NK-92 (cell line): Measurements from ENCODE around the gene DTX1.

ENCODE experiments used
- DNase-seq: peaks from one replicate; lab custom pipeline; 2025; ENCODE audit not compliant: unreplicated experiment; lab: John Stamatoyannopoulos, UW

DTX1 gene

GRCh38 chr12:113056631-113057488, at the start of gene DTX1:
DTX1 (plus strand) TSS chr12:113056730; CDS start chr12:113058193, 1,463 bp downstream.
- no peak for DNase-seq

DNA sequence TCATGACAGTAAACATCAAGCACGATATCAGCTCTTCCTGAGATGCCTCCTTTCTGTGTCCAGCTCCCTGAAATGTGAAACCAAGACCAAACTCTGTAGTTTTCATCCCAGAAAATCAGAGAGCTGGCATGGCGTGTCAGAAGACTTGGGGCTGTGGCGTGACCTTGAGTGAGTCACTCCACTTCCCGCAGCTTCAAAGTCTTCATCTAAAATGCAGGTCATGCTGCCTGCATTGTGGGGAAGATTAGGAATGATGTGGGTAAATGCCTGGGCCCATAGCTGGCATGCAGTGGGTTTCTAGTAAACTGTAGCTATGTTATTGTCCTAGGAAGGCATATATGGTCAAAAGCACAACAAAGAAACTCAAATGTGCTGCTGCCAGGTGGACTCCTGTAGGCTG, 49.4 kb upstream of the DTX1 start:
- no peak for DNase-seq

DNA sequence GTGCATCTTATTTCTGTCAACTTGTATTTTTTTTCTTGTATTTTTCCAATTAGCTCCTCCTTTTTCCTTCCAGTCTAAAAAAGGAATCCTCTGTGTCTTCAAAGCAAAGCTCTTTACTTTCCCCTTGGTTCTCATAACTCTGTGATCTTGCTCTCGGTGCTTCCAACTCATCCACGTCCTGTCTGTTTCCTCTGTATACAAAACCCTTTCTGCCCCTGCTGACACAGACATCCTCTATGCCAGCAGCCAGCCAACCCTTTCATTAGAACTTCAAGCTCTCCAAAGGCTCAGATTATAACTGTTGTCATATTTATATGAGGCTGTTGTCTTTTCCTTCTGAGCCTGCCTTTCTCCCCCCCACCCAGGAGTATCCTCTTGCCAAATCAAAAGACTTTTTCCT, 45.8 kb upstream of the DTX1 start:
- DNase-seq, result no peak

GRCh38 chr12:113014565-113014964, 42.0 kb upstream of the DTX1 start:
- no peak for DNase-seq

- no peak for DNase-seq
These were observed 39.7 kb upstream of the DTX1 start for GRCh38 chr12:113016796-113017195.

- DNase-seq, result no peak
These were observed 37.5 kb upstream of the DTX1 start for GRCh38 chr12:113019025-113019424.

GRCh38 chr12:113021500-113021899, 35.0 kb upstream of the DTX1 start:
- DNase-seq, result no peak

DNA sequence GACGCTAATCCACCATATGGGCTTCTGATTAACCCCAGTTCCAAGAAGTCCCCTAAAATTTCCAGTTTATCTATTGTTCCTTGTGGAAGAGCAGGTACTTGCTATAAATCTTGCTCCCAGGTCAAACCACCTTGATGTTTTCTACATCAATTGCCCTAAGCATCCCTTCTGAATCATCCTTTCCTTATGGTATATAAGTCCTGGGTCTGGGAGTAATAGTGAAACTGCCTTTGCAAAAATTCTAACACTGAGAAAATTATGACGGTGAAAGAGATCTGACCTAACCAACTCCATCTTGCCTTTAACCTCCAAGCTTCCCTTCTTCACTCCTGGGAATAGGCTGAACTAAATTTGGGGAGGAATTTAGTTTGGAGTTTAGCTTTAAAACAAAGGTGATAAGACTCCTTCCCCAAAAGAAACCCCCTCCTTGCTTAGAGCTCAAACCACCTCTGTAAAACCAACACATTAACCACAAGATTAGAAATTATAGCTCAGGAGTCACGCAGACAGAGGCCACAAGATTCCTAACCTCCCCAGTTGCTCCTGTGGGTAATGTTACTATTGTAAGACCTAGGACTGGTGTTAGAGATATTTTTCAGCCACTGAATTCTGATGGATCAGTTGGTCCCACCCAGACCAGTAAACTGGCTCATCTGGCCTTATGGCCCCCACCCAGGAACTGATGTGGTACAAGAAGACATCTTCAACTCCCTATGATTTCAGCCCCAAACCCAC, 33.8 kb upstream of the DTX1 start:
- DNase-seq, result no peak

DNA sequence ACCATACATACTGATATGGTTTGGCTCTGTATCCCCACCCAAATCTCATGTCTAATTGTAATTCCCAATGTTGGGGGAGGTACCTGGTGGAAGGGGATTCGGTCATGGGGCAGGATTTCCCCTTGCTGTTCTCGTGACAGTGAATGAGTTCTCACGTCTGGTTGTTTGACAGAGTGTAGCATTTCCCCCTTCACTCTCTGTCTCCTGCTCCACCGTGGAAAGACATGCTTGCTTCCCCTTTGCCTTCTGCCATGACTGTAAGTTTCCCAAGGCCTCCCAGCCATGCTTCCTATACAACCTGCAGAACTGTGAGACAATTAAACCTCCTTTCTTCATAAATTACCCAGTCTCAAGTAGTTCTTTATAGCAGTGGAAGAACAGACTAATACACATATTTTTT, 28.8 kb upstream of the DTX1 start:
- DNase-seq, result no peak

DNA sequence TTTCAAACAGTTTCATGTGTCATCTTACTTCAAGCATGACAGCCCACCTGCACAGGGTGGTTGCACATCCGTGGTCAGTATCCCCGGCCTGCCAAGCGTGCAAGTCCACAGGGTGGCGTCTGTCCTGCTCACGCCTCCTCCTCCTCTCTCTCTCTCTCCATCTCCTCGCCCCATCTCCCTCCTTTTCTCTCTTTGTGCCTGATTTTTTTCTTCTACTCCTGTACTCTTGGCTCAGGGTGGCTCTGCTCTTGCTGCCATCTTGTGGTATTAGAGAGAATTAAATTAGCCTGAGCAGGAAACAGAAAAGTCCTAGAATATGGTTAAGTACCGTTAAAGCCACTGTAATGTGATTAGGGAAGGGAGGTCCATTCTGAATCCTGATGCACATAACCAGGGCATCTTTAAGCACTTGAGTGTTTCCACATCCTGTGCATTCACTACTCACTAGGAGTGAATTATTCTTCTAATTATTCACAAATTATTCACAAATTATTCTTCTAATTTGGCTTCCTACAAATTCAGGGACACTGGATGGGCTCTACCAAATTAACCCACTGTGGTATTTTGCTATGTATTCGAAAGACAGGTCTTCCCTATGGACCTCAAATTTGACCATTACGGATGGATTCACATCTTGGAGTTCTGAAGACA, 25.5 kb upstream of the DTX1 start:
- DNase-seq, result no peak

DNA sequence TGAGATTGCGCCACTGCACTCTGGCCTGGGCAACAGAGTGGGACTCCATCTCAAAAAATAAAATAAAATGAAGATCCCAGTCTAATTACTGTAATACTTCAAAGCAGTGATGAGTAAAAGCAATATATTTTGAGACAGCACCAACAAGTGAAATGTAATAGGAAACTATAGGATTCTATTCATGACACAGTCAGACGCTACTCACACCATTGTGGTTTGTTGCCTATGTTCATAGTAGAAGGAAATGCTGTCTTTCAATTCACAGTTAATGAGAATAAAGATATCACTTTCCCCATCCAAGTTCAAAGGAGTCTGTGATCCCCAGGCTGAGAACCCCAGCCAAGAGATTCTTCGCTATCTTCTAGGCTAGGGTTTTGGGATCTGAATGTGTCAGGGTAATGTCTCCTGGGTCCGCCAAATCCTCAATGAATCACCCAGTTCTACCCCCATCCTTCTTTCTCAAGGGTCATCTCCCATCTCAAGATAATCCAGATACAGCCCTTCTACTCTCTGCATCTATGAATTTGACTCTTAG, 16.6 kb upstream of the DTX1 start:
- DNase-seq, result no peak

DNA sequence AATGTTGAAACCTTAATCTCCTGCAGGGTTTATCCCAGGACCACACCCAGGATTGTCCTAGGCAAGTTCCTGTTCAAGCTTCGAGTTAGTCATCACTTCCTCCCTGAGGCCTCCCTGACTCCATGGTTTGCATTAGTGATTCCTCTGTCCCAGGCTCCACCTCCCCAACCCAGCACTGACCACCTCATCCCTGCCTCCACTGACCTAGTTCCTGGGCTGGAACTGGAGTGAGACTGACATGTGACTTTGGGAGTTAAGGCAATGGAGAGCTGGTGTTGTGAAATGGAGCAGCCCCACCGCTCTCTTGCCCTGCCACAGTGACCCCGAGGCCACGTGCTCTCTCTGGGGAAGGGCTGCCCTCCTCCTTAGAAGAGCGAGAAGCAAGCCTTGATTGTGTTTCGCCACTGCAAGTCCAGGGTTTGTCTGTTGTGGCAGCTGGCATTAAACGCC, 15.8 kb upstream of the DTX1 start:
- DNase-seq, result no peak

DNA sequence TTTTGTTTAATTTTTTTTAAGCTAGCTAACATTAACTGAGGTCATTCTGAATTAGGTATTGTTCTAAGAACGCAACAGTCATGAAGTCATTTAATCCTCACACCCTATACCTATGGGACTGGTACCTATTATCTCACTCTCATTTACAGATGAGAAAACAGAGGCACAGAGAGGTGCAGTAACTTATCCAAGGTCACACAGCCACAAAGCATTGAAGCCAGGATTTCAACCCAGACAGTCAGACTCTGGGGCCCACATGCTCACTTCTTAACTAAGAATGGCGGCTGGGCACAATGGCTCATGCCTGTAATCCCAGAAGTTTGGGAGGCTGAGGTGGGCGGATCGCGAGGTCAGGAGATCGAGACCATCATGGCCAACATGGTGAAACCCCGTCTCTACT, 15.0 kb upstream of the DTX1 start:
- DNase-seq, result no peak

DNA sequence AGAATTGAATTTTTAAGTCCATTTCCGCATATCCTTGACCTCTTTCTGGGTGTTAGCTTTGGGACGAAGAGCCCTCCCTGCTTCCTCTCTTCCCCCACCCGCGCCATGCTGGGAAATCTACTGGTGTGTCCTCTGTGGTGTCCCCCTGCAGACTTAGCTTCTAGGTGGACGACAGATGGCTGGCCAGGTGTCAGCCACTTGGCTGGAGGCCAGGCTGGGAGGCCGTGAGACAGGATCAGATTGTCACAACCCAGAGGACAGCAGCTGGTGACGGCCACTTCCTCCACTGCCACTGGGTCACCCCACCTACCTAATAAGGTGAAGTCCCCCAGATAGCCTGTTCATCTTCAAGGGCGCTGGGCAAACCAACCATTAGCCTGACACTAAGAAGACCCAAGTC, 13.3 kb upstream of the DTX1 start:
- no peak for DNase-seq

DNA sequence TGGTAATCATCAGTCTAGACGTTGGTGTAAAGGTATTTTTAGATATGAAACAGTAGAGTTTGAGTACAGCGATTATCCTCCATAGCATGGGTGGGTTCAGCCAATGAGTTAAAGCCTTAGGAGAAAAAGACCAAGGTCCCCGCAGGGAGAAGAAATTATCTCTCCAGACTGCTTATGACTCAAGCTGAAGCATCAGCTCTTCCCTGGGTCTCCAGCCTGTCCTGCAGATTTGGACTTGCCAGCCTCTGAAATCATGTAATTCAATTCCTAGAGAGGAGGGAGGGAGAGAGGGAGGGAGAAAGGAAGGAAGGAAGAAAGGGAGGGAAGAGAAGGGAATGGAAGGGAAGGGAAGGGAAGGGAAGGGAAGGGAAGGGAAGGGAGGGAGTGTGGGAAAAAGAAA, 12.0 kb upstream of the DTX1 start:
- no peak for DNase-seq

GRCh38 chr12:113048716-113049127, 7.8 kb upstream of the DTX1 start:
- DNase-seq, result no peak

DNA sequence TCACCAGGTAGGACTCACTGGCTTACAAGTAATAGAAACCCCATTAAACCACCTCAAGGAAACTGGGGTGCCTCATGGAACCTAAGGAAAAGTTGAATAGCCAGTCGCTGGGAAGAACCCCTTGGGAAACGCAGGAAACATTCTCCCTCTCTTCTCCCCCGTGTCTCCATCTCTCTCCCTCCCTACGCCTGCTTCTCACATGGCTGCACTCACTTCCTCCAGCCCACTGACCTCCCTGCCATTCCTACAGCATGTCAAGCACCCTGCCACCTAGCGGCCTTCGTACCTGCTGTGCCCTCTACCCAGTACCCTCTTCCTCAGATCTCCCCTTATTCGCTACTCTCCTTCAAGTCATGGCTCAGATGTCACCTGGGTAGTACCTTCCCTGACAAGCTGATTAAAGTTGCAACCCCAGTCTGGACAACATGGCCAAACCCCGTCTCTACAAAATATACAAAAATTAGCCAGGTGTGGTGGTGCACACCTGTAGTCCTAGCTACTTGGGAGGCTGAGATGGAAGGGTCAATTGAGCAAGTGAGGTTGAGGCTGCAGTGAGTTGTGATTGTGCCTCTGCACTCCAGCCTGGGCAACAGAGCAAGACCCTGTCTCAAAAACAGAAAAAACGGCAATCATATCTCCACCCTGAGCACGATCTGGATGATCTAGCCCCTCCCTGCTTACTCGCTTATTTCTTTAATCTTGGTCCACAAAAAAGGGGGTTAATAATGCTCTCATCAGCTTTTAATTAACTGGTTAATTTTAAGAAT, 6.4 kb upstream of the DTX1 start:
- no peak for DNase-seq

GRCh38 chr12:113050795-113051194, 5.7 kb upstream of the DTX1 start:
- no peak for DNase-seq

DNA sequence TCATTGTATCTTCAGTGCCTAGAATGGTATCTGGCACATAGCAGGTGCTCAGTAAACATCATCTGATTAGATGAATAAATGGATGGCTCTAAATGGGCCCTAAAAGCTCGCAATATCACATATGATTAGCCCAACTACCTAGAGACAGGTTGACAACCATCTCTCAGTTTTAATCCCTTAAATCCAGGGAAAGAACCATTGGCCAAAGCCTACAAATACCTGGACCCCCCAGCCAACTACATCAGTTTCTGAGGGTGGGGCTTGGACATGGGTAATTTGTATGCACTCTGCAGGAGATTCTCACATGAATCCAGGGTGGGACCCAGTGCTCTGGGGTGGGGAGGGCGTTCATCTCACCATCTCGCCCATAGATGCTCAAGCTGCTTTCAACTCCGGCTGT, 4.8 kb upstream of the DTX1 start:
- DNase-seq, result no peak

GRCh38 chr12:113052326-113052725, 4.2 kb upstream of the DTX1 start:
- no peak for DNase-seq

DNA sequence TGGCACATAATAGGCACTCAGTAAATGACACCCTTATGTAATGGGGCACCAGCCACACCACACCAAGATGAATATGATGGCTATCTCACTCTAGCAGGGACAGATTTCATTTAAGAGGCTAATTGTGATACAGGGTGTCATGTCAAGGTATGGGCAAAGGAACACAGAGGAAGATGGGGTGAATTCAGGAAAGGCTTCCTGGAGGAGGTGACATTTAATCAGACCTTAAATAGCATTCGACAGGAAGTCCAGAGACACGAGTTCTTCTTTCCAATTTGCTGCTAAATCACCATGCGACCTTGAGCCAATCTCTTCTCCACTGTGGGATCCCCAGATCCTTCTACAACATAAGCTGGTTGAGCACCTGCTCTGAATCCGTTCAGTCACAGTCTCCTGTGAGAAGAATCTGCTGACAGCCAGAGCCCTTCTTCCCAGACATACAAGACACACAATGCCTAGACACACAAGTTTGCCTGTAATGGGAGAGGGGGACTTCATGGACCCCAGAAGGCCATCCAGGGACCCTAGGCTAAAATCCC, 1.5 kb upstream of the DTX1 start:
- DNase-seq, result no peak
